ENCODE results near the gene CLPTM1L. TPM values are rescaled to one million over a fixed set of nuclear protein-coding genes. Genes with fewer than 3 reads are reported as not detected.

CLPTM1L gene
- total RNA-seq, 2 donors from 2014 or later = 117 to 155 TPM

DNA sequence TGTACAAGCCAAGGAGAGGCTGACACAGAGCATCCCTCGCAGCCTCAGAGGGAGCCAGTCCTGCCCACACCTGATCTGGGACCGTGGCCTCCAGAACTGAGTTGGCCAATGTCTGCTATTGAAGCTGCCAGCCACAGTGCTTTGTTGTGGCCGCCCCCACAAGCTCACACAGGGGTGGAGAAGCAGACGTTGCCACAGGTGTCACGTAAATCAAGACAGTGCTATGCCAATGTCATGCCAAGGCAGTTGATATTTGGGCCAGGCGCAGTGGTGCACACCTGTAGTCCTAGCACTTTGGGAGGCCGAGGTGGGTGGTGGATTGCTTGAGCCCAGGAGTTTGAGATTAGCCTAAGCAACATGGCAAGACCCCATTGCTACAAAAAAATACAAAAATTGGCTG is 32.7 kb downstream of the CLPTM1L start:
- DNase-seq (ENCODE audit: low spot score) (no peak), ATAC-seq (ENCODE audit: insufficient number of reproducible peaks, low FRiP score, low read depth) (no peak)

DNA sequence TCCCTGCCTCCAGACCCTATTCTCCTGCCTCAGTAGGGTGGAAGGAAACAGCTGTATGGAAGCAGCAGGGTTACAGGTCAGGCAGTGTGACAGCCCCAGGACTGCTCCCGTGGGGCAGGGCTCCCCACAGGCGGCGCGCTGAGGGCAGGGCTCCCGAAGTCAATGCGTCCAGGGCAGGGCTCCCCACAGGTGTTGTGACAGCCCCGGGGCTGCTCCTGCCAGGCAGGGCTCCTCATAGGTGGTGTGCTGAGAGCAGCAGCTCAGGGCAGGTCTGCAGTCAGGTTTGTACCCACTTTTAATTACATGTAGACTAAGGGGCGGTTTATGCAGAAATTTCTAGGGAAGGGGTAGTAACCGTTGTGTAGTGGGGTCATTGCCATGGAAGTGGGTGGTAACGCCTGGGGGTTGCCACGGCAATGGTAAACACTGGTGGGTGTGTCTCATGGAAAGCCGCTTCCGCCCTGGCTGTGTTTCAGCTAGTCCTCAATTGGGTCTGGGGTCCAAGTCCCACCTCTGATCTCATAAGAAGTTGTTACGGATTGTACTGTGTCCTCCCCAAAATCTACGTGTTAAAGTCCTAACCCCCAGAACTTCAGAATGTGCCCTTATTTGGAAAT is 33.4 kb downstream of the CLPTM1L start:
- TF ChIP-seq, protein P1, sequence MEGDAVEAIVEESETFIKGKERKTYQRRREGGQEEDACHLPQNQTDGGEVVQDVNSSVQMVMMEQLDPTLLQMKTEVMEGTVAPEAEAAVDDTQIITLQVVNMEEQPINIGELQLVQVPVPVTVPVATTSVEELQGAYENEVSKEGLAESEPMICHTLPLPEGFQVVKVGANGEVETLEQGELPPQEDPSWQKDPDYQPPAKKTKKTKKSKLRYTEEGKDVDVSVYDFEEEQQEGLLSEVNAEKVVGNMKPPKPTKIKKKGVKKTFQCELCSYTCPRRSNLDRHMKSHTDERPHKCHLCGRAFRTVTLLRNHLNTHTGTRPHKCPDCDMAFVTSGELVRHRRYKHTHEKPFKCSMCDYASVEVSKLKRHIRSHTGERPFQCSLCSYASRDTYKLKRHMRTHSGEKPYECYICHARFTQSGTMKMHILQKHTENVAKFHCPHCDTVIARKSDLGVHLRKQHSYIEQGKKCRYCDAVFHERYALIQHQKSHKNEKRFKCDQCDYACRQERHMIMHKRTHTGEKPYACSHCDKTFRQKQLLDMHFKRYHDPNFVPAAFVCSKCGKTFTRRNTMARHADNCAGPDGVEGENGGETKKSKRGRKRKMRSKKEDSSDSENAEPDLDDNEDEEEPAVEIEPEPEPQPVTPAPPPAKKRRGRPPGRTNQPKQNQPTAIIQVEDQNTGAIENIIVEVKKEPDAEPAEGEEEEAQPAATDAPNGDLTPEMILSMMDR (IDR thresholded peaks at IDR 0.05) = no peak
- no peak overlapping the region for H3K27ac ChIP-seq
- DNase-seq (ENCODE audit: low spot score) = no peak
- no peak for ATAC-seq (ENCODE audit: insufficient number of reproducible peaks, low FRiP score, low read depth)
- H3K36me3 ChIP-seq = no peaks in the 10 kb centered on the region
- H3K4me1 ChIP-seq (ENCODE audit: control insufficient read depth in 1 of 2, low read depth in 2 of 2) = peaks cover 0 to 8% of the 10 kb centered on the region in 2 donors
- H3K27me3 ChIP-seq (replicated peaks; ENCODE audit: insufficient read depth) = no peaks in the 10 kb centered on the region
- no peak overlapping the region for H3K4me3 ChIP-seq
- no peaks in the 10 kb centered on the region for H3K9me3 ChIP-seq

More for the DNA sequence above, 32.7 kb downstream of the CLPTM1L start:
- H3K4me3 ChIP-seq = no peak overlapping the region
- H3K36me3 ChIP-seq = no peaks in the 10 kb centered on the region
- no peaks in the 10 kb centered on the region for H3K9me3 ChIP-seq
- TF ChIP-seq, protein P1 (IDR thresholded peaks at IDR 0.05) = no peak
- no peak overlapping the region for H3K27ac ChIP-seq
- H3K27me3 ChIP-seq (replicated peaks; ENCODE audit: insufficient read depth) = no peaks in the 10 kb centered on the region
- H3K4me1 ChIP-seq (ENCODE audit: control insufficient read depth in 1 of 2, low read depth in 2 of 2) = peaks cover 0 to 8% of the 10 kb centered on the region in 2 donors

DNA sequence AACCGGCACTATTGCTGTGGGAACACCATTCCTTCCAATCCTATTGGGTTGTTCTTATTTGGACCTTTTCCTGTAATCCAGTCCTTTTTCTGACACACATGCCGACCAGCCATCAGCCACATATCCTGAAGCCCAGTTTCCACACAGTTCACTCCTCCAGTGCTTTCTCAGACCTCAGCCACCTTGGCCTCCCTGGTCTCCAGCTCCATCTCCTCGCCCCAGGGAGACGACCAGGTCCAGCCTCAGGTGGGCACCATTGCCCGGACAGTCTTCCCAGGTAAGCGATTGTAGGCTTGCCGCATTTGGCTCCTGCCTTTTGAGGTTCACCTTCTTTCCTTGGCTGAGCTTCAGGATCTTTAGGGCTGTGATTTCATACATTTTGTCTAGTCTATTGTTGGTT is 34.8 kb downstream of the CLPTM1L start:
- Histone ChIP-seq H3K27ac (no peak overlapping the region), H3K27me3 (replicated peaks; ENCODE audit: insufficient read depth) (no peaks in the 10 kb centered on the region), H3K36me3 (no peaks in the 10 kb centered on the region), H3K9me3 (no peaks in the 10 kb centered on the region), H3K4me3 (no peak overlapping the region), H3K4me1 (ENCODE audit: control insufficient read depth in 1 of 2, low read depth in 2 of 2) (no peaks in the 10 kb centered on the region)
- DNase-seq (ENCODE audit: low spot score) = no peak
- TF ChIP-seq, protein P1 (IDR thresholded peaks at IDR 0.05) = no peak
- ATAC-seq (ENCODE audit: insufficient number of reproducible peaks, low FRiP score, low read depth) = no peak

DNA sequence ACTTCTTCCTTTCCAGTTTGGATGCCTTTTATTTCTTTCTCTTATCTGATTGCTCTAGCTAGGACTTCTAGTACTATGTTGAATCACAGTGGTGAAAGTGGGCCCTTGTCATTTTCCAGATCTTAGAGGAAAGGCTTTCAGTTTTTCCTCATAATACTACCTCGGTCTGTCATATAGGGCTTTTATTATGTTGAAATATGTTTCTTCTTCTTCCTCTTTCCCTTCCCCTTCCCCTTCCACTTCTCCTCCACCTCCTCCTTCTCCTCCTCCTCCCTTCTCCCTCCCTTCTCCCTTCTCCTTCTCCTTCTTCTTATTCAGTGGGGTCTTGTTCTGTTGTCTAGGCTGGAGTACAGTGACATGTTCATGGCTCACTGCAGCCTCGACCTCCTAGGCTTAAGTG is 40.9 kb downstream of the CLPTM1L start:
- no peak overlapping the region for H3K4me3 ChIP-seq
- H3K36me3 ChIP-seq = no peaks in the 10 kb centered on the region
- TF ChIP-seq, protein P1 (IDR thresholded peaks at IDR 0.05) = no peak
- no peak for ATAC-seq (ENCODE audit: insufficient number of reproducible peaks, low FRiP score, low read depth)
- no peak for DNase-seq (ENCODE audit: low spot score)
- H3K27me3 ChIP-seq (replicated peaks; ENCODE audit: insufficient read depth) = no peaks in the 10 kb centered on the region
- no peaks in the 10 kb centered on the region for H3K4me1 ChIP-seq (ENCODE audit: control insufficient read depth in 1 of 2, low read depth in 2 of 2)
- no peaks in the 10 kb centered on the region for H3K9me3 ChIP-seq
- H3K27ac ChIP-seq = no peak overlapping the region

DNA sequence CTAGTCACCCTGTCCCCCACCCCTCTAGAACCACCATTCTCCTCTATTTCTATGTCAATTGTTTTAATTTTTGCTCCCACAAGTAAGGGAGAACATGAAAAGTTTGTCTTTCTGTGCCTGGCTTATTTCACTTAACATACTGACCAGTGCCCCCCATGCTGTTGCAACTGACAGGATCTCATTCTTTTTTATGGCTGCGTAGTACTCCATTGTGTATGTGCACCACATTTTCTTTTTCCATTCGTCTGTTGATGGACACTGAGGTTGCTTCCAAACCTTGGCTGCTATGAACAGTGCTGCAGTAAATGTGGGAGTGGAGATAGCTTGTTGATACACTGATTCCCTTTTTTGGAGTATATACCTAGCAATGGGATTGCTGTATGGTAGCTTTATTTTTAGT is 42.6 kb downstream of the CLPTM1L start:
- Histone ChIP-seq H3K9me3 (no peaks in the 10 kb centered on the region), H3K4me1 (ENCODE audit: control insufficient read depth in 1 of 2, low read depth in 2 of 2) (no peaks in the 10 kb centered on the region), H3K4me3 (no peak overlapping the region), H3K27me3 (replicated peaks; ENCODE audit: insufficient read depth) (no peaks in the 10 kb centered on the region), H3K36me3 (no peaks in the 10 kb centered on the region), H3K27ac (no peak overlapping the region)
- TF ChIP-seq, protein P1 (IDR thresholded peaks at IDR 0.05) = no peak
- no peak for ATAC-seq (ENCODE audit: insufficient number of reproducible peaks, low FRiP score, low read depth)
- no peak for DNase-seq (ENCODE audit: low spot score)
